ENCODE measurements around the gene AADACL4.

DNA sequence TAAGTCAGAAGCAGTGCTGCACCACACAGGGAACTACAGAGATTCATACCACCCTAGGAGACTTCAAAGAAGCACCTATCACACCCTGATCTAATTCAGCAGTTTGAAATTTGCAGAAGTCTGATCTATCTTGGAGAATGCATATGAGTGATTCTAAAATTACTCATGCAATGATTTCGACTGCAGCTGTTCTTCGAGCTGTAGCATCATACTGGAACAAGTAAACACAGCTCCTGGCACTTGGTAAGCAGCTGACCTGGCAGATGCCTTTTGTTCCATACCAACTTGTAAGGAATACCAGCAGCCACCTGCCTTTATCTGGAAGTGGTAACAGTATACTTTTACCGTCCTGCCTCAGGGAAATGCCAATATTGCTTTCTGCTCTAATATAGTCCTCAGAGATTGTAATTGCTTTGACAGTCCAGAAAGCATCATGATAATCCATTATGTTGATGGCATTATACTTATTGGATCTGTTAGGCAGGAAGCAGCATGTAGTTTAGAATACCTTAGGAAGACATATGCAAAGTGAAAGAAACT lies 25.7 kb downstream of the AADACL4 start:
- TF ChIP-seq, protein P1, sequence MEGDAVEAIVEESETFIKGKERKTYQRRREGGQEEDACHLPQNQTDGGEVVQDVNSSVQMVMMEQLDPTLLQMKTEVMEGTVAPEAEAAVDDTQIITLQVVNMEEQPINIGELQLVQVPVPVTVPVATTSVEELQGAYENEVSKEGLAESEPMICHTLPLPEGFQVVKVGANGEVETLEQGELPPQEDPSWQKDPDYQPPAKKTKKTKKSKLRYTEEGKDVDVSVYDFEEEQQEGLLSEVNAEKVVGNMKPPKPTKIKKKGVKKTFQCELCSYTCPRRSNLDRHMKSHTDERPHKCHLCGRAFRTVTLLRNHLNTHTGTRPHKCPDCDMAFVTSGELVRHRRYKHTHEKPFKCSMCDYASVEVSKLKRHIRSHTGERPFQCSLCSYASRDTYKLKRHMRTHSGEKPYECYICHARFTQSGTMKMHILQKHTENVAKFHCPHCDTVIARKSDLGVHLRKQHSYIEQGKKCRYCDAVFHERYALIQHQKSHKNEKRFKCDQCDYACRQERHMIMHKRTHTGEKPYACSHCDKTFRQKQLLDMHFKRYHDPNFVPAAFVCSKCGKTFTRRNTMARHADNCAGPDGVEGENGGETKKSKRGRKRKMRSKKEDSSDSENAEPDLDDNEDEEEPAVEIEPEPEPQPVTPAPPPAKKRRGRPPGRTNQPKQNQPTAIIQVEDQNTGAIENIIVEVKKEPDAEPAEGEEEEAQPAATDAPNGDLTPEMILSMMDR (IDR thresholded peaks at IDR 0.05; ENCODE audit: low read depth, low read length): no peak
- no peak for TF ChIP-seq EZH2phosphoT487 (IDR thresholded peaks at IDR 0.05; ENCODE audit: low read depth)

Data from OCI-LY3 (cell line).